Stromal cell of bone marrow (primary cell): ENCODE results near the gene POLR2J3.
"Not testable (repeated sequence)": the region's sequence is repeated elsewhere in the genome, so short reads cannot be mapped to it uniquely, and the experiment has no call there.

ENCODE experiments used
- DNase-seq: peaks from one replicate; pipeline ENCODE4 v3.0.0-alpha.2; 2012; ENCODE audit warnings: low read depth

Gene POLR2J3

DNA sequence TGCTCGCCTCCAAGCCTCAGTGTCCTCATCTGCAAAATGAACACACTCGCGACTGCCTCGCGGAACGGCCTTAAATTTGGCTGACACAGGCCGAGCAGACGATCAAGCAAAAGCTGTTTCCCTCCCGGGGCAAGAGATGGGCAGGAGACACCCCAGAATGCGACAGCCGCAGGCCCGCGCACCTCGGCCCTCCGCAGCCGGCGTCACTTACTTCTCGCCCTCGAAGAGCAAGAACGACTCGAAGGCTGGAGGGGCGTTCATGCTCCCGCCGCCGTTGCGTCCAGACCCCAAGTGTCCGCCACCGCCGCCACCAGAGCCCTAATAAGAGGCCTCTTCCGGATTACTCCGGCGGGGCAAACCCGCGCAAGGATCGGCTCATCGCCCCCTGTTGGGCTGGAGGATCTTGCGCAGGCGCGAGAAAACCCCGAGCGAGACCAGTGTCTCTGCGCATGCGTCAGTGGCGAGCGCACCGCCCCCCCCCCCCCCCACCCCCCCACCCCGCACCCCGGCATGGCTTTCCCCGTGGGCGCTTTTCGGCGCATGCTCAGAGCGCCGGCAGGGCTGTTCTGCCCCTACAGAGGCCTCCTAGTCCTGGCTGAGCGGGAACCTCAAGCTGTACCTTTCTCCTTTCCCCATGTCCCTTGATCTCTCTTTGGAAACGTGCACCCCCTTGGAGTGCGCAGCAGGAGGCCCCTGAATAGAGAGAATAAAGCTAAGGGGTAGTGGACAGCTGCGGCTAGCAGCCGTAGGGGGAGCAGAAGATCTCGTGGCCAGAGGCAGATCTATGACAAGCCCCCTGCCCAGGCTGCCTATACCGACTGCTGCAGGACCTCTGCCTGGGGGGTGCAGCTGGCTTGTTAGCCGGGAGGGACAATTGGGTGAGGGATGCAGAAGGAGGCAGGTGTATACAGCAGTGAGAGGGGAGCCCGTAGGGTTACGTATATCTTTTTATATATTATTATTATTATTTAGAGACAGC, at the start of gene POLR2J3:
POLR2J3 (minus strand) TSS at position 323 of the 979 bp plus-strand sequence; CDS start at position 261, 62 bp downstream.
- peak; percentile 66 for DNase-seq

DNA sequence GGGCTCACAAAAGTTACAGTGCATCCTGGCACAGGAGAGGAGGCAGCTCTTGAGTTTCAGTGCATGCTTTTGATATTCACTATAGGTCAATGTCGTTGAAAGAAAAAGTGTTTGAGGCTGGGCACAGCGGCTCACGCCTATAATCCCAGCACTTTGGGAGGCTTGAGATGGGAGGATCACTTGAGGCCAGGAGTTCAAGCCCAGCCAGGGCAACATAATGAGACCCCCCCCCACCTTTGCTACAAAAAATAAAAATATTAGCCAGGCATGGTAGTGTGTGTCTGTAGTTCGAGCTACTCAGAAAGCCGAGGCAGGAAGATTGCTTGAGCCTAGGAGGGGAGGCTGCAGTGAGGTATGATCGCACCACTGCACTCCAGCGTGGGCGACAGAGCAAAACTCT, 45.7 kb upstream of the POLR2J3 start:
- not testable (repeated sequence) for DNase-seq

DNA sequence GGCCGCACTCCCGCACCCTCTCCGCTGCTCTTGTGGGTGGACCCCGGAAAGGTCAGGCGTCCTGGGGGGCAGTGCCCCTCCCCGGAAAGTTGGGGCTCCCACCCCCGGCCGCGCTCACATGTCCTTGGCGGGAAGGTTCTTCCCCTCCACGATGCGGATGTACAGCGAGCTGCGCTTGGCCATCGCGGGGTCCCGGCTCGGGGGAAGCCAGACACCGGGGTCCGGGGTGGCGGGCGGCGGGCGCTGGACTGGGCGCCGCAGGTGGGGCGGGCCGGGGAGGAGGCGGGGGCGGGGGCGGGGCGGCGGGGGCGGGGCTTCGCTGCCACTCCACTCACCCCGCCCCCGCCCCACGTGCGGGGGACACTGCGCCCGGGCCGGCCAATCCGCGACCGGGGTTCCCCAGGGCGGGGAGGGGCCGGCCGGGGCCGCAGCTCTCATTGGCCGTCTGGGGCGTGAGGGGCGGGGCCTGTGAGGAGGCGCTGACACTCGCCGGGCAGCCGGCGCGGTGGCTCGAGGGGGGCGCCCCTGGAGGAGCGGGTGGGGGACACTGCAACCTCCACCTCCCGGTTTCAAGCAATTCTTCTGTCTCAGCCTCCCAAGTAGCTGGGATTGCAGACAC, 44.2 kb upstream of the POLR2J3 start, which contains the start of gene RASA4:
RASA4 (minus strand) TSS at position 250 of the 619 bp plus-strand sequence; CDS start at position 183, 67 bp downstream.
- DNase-seq = not testable (repeated sequence)

DNA sequence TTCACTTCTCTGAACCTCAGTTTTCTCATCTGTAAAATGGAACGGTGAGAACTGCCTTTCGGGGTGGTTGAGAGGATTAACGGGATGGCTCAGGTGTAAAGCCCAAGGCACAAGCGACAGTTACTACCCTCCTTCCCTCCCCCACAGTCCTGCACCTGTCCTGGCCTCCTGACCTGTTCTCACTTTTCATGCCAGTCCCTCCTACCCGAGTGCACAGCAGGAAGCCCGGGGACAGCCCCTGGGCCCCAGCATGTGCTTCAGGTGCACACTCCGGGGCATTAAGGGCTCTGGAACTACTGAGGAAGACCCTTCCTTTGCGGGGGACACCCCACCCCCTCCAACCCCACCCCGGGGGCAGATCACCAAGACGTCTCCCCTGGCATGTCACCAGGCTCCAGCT, 43.5 kb upstream of the POLR2J3 start:
- DNase-seq = not testable (repeated sequence)

DNA sequence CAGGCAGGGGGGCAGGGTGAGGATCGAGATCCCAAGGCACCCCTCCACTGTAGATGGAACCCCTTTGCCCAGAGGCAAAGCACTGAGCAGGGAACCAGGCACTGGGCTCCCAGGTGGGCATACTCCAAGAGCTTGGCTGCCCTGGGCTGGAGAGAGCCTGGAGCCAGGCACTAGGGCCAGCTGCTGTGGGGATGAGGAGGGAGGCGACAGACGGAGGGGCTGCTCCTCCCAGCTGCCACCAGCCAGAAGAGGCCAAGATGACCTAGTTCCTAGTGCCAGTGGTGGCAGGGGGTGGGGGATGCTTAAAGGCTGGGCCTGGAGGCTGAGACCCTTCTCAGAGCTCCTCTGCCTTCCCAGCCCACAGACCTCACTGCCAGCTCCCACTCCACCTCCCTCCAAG, 42.5 kb upstream of the POLR2J3 start:
- DNase-seq = not testable (repeated sequence)

DNA sequence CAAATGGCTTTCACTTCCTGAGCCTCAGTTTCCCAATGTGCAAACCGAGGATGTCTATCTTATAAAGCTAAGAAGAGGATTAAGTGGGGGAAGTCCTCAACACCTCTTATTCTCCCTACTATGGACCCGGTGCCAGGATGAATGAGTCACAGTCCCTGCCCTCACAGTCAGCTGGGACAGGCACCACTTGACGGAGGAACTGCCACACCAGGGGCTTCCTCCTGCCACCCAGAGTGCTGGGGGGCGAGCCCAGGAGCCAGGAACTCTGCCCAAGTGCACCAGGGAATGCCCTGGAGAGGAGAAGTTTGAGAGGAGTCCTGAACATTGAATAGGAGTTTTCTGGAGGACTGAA, 41.9 kb upstream of the POLR2J3 start:
- not testable (repeated sequence) for DNase-seq

DNA sequence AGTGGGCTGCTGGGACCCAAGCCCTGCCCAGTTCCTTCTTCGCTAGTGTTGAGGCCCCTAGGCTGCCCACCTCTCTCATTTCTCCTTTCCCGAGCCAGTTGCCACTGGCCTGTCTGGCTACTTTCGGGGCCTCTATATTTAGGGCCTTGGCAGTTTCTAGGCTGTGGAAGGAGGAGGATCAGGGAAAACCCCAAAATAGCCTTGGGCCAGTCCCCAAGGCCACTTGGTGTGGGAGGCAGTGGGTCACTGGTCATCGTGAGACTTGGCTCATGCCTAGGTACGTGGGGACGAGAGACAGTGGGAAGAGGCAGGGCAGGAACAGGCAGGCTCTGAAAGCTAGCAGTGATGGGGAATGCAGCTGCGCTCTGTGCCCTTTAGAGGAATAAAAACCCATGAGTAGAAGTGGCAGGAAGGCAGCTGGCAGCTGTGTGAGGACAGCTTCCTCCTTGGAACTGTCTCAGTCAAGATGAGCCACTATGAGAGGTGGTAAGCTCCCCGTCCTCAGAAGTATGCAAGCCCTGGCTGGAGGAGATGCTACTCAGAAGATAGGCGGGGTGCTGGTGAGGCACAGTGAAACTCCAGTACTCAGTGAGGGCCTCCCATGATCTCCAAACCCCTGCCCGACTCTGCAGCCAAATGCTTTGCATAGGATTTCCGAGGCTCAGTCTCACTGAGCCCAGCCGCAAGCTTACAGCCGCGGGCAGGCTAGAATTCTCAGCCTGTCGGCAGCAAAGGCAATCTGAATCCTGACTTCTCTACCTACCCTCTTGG, 41.4 kb upstream of the POLR2J3 start:
- not testable (repeated sequence) for DNase-seq

DNA sequence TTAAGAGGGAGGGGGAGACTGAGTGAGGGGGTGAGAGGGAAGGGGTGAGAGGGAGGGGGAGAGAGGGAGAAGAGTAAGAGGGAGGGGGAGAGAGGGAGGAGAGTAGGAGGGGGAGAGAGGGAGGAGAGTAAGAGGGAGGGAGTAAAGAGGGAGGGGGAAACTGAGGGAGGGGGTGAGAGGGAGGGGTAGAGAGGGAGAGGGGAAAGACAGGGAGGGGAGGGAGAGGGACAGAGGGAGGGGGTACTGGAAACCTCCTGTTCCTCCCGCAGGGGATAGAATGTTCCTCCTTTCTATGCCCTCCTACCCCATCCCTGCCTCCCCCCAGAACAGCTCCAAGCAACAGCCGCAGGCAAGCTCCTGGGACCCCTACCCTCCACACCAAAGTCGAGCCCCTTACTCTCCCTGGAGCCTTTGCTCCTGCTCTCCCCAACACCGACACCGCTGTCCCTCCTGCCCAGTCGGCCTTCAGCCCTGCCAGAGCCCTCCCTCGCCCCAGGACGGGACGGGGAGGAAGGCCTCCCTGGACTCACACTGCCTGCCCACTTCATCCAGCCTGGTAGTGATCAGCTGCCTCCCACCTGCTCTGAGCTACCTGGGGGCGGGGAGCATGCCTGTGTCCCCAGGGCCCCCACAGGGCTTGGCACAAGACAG, 39.4 kb upstream of the POLR2J3 start:
- not testable (repeated sequence) for DNase-seq

DNA sequence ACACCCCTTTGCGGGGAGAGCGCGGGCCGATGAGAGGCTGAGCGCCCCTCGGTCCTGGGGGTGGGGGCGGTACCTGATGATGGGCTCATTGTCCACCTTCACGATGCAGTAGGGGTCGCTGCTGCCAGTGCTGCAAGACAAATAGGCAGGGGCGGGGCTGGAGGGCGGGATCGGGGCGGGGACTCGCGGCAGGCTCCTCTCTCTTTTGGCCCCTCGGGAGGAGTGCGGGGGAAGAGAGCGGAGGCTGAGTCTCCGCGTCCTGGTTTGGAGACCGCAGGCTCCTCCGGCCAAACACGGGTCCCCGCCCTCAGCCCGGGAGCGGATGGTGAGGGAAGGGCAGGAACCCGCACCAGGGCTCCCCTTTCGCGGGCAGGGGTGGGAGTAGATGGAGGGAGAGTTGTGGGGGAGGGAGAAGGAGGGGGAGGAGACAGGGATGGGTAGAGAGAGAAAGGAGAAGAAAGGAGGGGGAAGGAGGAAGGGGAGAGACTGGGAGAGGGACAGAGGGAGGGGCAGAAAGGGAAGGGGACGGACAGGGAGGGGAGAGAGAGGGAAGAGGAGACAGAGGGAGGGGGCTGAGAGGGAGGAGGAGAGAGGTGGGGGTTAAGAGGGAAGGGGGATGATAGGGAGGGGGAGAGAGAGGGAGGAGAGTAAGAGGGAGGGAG, 38.8 kb upstream of the POLR2J3 start:
- not testable (repeated sequence) for DNase-seq

DNA sequence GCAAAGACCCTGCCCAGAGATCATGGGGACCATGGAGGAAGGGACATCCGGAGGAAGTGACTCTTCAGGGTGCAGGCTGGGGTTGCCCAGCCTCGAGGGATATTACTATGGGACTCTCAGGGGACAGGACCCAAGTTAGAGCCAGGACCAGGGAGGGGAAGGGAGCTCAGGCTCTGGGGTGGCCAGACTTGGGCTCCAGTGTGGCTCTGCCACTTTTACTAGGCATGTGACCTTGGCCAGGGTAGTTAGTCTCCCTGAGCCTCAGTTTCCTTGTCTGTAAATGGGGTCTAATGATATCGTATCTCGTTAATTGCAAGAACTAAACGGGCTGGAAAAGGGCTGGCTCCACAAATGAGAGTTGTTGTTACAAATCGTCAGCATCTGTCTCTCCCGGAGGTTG, 38.1 kb upstream of the POLR2J3 start:
- not testable (repeated sequence) for DNase-seq

DNA sequence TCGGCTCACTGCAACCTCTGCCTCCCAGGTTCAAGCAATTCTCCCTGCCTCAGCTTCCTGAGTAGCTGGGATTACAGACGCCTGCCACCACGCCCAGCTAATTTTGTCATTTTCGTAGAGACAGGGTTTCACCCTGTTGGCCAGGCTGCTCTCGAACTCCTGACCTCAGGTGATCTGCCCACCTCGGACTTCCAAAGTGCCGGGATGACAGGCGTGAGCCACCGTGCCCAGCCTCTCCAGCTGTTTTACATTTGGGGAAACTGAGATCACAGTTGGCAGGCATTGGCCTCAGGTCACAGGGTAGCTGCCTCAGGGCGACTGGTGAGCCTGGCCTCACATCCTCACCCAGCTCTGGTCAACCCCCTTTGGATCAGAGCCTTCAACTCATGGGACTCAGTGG, 37.4 kb upstream of the POLR2J3 start:
- not testable (repeated sequence) for DNase-seq

DNA sequence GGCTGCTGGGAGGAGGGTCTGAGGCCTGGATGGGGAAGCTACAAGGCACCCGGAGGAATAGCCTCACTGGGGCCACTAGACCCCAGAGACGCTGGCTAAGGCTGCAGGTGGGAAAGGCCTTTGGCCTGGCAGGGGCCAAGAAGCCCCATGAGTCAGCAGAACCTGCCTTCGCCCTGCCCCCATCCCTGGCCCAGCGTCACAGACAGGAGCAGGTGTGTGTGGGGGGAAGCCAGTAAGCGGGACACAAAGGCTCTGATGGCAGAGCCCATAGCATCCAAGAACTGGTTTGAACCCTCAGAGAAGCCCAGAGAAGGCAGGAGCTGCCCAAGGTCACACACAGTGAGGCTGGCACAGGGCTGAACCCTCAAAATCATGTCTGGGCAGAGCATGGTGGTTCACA, 34.5 kb upstream of the POLR2J3 start:
- DNase-seq = not testable (repeated sequence)

DNA sequence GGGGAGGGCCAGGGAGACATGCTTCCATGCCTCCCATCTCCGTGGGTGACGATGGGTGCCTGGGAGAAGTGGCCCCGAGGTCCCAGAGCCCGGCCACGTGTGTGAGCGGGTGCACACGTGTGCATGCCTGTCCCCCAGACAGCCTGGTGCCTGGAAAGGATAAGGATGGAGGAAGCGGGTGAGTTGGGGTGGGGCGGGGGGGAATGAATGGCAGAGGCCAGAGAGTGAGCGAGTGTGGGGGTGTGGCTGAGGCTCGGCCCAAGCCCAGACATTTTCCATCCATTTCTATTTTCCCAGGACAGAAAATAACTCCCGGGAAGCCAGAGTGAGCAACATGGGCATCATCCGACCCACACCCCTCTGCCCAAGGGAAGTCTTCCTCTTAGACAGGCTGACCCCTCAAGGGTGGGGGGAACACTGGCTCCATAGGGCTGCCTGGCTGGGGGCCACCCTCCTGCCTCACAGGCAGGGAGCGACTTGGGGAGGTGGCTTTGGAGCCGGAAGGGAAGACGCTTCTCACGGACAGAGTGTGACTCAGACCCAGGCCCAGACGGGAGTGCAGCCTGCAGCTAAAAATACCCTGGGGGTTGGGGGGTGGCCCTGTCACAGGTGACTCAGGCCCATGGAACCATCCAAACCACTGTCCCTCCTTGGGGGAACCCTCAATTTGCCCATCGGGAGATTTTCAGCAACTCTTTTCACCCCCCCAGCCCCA, 32.2 kb upstream of the POLR2J3 start:
- not testable (repeated sequence) for DNase-seq

DNA sequence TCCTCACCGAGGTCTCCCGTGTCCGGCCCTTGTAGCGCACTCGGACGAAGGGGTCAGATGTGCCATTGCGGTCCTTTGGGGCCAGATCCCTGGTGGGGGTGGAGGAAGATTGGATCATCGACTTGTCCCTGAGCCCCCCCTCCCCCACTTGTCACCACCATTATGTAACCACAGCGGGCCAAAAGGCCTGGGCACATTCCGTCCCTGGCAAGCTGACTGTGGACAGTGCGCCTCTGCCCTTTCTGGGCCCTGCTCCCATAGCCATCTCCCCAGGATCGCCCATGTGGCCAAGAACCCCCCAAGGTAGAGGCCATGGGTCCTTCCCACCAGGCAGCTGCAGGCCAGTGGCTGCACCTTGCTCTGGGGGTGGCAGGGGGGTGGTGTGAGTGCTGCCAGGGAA, 29.9 kb upstream of the POLR2J3 start:
- not testable (repeated sequence) for DNase-seq

DNA sequence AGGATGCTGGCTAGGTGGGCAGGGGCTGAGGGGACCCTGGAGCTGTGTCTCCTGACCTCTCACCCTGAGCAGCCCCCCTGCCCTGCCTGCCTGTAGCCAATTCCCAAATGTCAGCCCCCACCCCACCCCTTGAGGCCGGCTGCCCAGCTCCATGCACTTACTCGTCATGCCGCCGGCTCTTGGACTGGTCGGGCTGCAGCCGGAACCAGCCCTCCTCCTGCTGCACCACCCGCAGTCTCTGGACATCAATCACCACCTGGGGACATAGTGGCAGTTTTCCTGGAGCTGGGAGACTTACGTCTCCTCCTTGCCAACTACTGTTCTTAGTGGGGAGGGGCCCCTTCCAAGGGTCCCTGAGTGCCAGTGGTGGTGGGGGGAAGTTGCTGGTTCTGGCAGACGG, 27.3 kb upstream of the POLR2J3 start:
- not testable (repeated sequence) for DNase-seq

DNA sequence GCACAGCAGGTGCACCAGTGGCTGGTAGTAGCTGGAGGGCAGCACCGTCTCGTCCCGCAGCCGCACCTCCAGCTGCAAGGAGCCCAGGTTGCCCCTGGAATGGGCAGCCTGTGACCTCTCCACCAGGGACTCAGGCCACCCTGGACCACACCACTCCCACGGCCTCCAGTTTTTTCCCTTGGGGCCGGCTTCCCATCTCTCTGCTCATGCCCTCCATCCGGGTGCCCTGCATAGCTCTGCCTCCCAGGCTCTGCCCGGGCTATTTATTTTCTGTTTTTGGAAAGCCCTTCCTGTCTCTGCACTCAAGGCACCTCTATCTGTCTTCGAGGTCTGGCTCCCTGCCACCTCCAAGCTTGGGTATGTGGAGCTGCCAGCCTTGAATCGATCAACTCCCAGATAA, 23.7 kb upstream of the POLR2J3 start:
- not testable (repeated sequence) for DNase-seq

DNA sequence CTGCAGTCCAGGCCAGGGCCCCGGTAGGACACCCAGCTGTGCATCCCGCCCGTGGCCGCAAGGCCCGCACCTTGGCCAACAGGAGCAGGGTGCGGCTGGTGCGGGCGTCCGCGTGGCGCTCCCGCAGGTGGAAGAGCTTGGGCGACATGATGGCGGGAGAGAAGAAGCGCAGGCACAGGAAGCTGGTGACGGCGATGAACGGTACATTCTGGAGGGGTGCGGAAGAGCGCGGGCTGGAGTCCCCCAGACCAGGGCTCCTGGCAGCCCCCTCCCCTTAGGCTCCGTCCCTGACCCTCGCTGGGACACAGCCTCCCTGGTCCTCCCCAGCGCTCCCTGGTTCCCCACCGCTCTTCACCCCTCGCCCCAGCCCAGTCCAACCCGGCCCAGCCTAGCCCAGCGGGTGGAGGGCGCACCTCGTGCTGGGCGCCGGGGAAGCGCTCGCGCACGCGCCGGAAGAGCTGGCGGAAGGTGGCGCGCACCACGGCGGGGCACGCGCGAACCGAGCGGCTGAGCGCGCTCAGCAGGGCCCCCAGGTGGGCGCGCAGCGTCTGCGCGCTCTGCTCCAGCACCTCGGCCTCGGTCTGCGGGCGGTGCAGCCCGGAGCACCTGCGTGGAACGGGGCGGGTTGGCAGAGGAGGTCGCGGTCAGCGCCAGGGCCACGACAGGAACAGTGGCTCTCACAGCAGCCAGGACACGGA, 21.4 kb upstream of the POLR2J3 start:
- DNase-seq = not testable (repeated sequence)

DNA sequence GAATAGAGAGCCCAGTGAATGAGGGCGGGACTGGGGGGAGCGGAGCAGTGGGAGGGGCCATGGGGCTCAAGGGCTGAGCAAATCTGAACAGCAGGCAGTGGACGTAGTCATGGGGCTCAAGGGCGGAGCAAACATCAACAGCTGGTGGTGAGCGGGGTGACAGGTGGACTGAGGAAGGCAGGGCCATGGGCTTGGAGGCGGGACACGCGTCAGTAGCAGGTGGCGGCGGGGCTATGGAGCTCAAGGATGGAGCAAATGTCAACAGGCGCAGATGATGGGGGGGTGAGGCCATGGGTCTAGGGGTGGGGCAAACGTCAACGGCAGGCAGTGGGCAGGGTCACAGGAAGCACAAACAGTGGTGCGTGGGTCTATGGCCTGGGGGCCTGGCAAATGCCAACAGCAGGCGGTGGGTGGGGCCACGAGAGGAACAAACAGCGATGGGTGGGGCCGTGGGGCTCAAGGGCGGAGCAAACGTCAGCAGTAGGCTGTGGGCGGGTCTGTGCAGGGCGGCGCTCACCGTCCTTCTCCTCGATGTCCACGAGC, 20.2 kb upstream of the POLR2J3 start:
- not testable (repeated sequence) for DNase-seq

DNA sequence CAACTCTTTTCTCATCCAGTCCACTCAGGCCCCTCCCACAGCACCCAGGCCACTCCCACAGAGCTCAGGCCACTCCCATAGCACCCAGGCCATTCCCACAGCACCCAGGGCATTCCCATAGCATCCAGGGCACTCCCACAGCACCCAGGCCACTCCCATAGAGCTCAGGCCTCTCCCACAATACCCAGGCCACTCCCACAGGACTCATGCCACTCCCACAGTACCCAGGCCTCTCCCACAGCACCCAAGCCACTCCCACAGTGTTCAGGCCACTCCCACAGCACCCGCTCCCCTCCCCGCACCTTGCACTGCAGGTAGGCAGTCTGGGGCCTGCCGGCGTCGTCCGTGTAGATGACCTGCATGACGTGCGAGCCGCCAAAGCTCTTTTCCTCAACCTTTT, 17.5 kb upstream of the POLR2J3 start:
- DNase-seq = not testable (repeated sequence)
